CD1c-positive myeloid dendritic cell (primary cell): ENCODE data around the gene PPP2R2B.

ENCODE experiments used
- DNase-seq: peaks from one replicate; pipeline ENCODE4 v3.0.0-alpha.2; 2016; ENCODE audit errors: extremely low spot score

PPP2R2B gene

GRCh38 chr5:146703499-146703898, 175.1 kb downstream of the PPP2R2B start:
- no peak for DNase-seq

GRCh38 chr5:146699664-146700418, 178.7 kb downstream of the PPP2R2B start:
- no peak for DNase-seq

GRCh38 chr5:146699138-146699537, 179.4 kb downstream of the PPP2R2B start:
- no peak for DNase-seq

- no peak for DNase-seq
These were observed 179.9 kb downstream of the PPP2R2B start for GRCh38 chr5:146698651-146699050.

GRCh38 chr5:146697211-146697610, 181.3 kb downstream of the PPP2R2B start:
- no peak for DNase-seq

GRCh38 chr5:146695646-146696045, 182.9 kb downstream of the PPP2R2B start:
- no peak for DNase-seq

- DNase-seq = no peak
These were observed 187.6 kb downstream of the PPP2R2B start for GRCh38 chr5:146690880-146691355.

GRCh38 chr5:146687630-146688029, 190.9 kb downstream of the PPP2R2B start:
- no peak for DNase-seq

- no peak for DNase-seq
These were observed 194.7 kb downstream of the PPP2R2B start for GRCh38 chr5:146683861-146684260.

- DNase-seq = no peak
These were observed 195.5 kb downstream of the PPP2R2B start for GRCh38 chr5:146682899-146683532.

GRCh38 chr5:146681585-146682105, 196.9 kb downstream of the PPP2R2B start:
- DNase-seq = no peak

GRCh38 chr5:146680846-146681584, 197.5 kb downstream of the PPP2R2B start:
- no peak for DNase-seq

GRCh38 chr5:146675636-146676035, 202.9 kb downstream of the PPP2R2B start:
- no peak for DNase-seq

GRCh38 chr5:146672866-146673265, 205.7 kb downstream of the PPP2R2B start:
- no peak for DNase-seq

GRCh38 chr5:146671561-146672295, 206.8 kb downstream of the PPP2R2B start:
- DNase-seq = no peak

GRCh38 chr5:146669656-146670055, 208.9 kb downstream of the PPP2R2B start:
- DNase-seq = no peak

GRCh38 chr5:146667633-146668272, 210.8 kb downstream of the PPP2R2B start:
- DNase-seq = no peak

- DNase-seq = peak; percentile 65
These were observed 216.3 kb downstream of the PPP2R2B start for GRCh38 chr5:146662229-146662628.

GRCh38 chr5:146660376-146660960, 218.1 kb downstream of the PPP2R2B start:
- DNase-seq = no peak

- DNase-seq = no peak
These were observed 218.6 kb downstream of the PPP2R2B start for GRCh38 chr5:146659961-146660360.

- no peak for DNase-seq
These were observed 221.9 kb downstream of the PPP2R2B start for GRCh38 chr5:146656703-146657102.
